Tibial nerve (tissue), 4 donors: ENCODE measurements around the gene CDH13.

Experiments
- EP300 ChIP-seq, 2 donors: sonication (generic); formaldehyde crosslinking; IDR thresholded peaks; one replicate each; pipeline ENCODE4 v1.6.1; 2017; ENCODE audit warnings: antibody characterized with exemption in 2 of 2, mild to moderate bottlenecking in 1 of 2
- POLR2A ChIP-seq, 2 donors: fragments of 450-650 bp; IDR thresholded peaks; one replicate each; pipeline ENCODE4 v1.6.1; 2017; ENCODE audit warnings: antibody characterized with exemption in 2 of 2, mild to moderate bottlenecking in 2 of 2, moderate library complexity in 2 of 2
- TF ChIP-seq, protein P1 (sequence below), 5 experiments: fragments of 200-600 bp in 3 of 5; fragments of 450-650 bp in 2 of 5; sonication (generic) in 3 of 5; IDR thresholded peaks; one replicate each; pipeline ENCODE4 v1.5.1; 2016 to 2019; ENCODE audit warnings: antibody characterized with exemption in 5 of 5, mild to moderate bottlenecking in 3 of 5, moderate library complexity in 2 of 5

DNA sequence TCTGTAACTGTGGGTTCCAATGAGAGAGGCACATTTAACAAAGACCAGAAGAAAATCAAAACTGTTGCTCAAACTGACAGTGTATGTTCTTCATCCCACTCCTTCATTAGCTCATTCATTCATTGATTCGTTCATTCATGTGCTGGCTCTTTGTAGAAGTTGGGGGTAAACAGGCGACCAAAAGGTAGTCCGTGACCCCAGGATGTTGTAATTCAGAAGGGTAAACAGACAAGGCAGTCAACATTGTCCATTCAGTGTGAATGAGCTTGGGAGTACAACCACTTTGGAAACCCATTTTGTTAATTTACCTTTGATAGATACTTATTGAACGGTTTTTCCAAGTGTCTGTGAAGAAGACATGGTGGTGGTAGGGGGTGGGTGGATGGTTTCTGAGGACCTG is 26.1 kb downstream of the CDH13 start:
- TF ChIP-seq EP300 (IDR thresholded peaks at IDR 0.05), result no peak
- TF ChIP-seq, protein P1, sequence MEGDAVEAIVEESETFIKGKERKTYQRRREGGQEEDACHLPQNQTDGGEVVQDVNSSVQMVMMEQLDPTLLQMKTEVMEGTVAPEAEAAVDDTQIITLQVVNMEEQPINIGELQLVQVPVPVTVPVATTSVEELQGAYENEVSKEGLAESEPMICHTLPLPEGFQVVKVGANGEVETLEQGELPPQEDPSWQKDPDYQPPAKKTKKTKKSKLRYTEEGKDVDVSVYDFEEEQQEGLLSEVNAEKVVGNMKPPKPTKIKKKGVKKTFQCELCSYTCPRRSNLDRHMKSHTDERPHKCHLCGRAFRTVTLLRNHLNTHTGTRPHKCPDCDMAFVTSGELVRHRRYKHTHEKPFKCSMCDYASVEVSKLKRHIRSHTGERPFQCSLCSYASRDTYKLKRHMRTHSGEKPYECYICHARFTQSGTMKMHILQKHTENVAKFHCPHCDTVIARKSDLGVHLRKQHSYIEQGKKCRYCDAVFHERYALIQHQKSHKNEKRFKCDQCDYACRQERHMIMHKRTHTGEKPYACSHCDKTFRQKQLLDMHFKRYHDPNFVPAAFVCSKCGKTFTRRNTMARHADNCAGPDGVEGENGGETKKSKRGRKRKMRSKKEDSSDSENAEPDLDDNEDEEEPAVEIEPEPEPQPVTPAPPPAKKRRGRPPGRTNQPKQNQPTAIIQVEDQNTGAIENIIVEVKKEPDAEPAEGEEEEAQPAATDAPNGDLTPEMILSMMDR (IDR thresholded peaks at IDR 0.05), result no peak
- no peak for TF ChIP-seq POLR2A (IDR thresholded peaks at IDR 0.05)
